ENCODE measurements around the gene FAM229B.

FAM229B gene

GRCh38 chr6:112066606-112067005 lies 20.8 kb upstream of the FAM229B start:
- Histone ChIP-seq H3K27me3 (ENCODE audit: insufficient read depth, low read length, poor library complexity) (no peaks in the 10 kb centered on the region), H3K79me2 (ENCODE audit: control insufficient read depth, insufficient read depth, low read length) (no peaks in the 10 kb centered on the region), H3K9ac (ENCODE audit: low read length) (no peak overlapping the region), H4K8ac (ENCODE audit: low read depth, low read length) (no peak overlapping the region), H3K27ac (ENCODE audit: low read depth, low read length) (no peak overlapping the region), H3K4me3 (ENCODE audit: low read length) (no peak overlapping the region), H3K79me1 (ENCODE audit: low read length) (no peaks in the 10 kb centered on the region), H2AK5ac (ENCODE audit: low read length) (no peak overlapping the region), H3K36me3 (ENCODE audit: control insufficient read depth, insufficient read depth, low read length) (no peaks in the 10 kb centered on the region), H4K5ac (ENCODE audit: low read length) (no peak overlapping the region), H3K4ac (ENCODE audit: low read depth, low read length) (no peak overlapping the region), H3K56ac (ENCODE audit: low read length) (no peak overlapping the region), H3K4me1 (ENCODE audit: control insufficient read depth, low read depth, low read length) (no peaks in the 10 kb centered on the region), H3K4me2 (ENCODE audit: low read length) (no peak overlapping the region), H2BK120ac (ENCODE audit: low read depth, low read length) (no peak overlapping the region), H3K18ac (ENCODE audit: low read length) (no peak overlapping the region), H3K23ac (ENCODE audit: low read length) (no peak overlapping the region), H2BK5ac (ENCODE audit: low read length) (no peak overlapping the region), H2BK15ac (replicated peaks; ENCODE audit: low read depth) (no peak overlapping the region)
- DNase-seq: no peak
- WGBS (ENCODE audit: extremely low coverage, insufficient coverage, low lambda C conversion rate): no CpG with 5 or more reads among the region's 3 CpGs

- no peak overlapping the region for H2AK5ac ChIP-seq (ENCODE audit: low read length)
- H3K56ac ChIP-seq (ENCODE audit: low read length): no peak overlapping the region
- H3K18ac ChIP-seq (ENCODE audit: low read length): no peak overlapping the region
- no peak overlapping the region for H2BK120ac ChIP-seq (ENCODE audit: low read depth, low read length)
- H3K27me3 ChIP-seq (ENCODE audit: insufficient read depth, low read length, poor library complexity): no peaks in the 10 kb centered on the region
- H3K27ac ChIP-seq (ENCODE audit: low read depth, low read length): no peak overlapping the region
- H4K8ac ChIP-seq (ENCODE audit: low read depth, low read length): no peak overlapping the region
- no peaks in the 10 kb centered on the region for H3K36me3 ChIP-seq (ENCODE audit: control insufficient read depth, insufficient read depth, low read length)
- H3K4me2 ChIP-seq (ENCODE audit: low read length): no peak overlapping the region
- H3K79me1 ChIP-seq (ENCODE audit: low read length): no peaks in the 10 kb centered on the region
- DNase-seq: no peak
- H2BK15ac ChIP-seq (replicated peaks; ENCODE audit: low read depth): no peak overlapping the region
- no peaks in the 10 kb centered on the region for H3K79me2 ChIP-seq (ENCODE audit: control insufficient read depth, insufficient read depth, low read length)
- no peak overlapping the region for H2BK5ac ChIP-seq (ENCODE audit: low read length)
- H3K23ac ChIP-seq (ENCODE audit: low read length): no peak overlapping the region
- H3K4me1 ChIP-seq (ENCODE audit: control insufficient read depth, low read depth, low read length): no peaks in the 10 kb centered on the region
- H3K9ac ChIP-seq (ENCODE audit: low read length): no peak overlapping the region
- no peak overlapping the region for H3K4ac ChIP-seq (ENCODE audit: low read depth, low read length)
- no CpG with 5 or more reads among the region's 4 CpGs for WGBS (ENCODE audit: extremely low coverage, insufficient coverage, low lambda C conversion rate)
- no peak overlapping the region for H3K4me3 ChIP-seq (ENCODE audit: low read length)
- H4K5ac ChIP-seq (ENCODE audit: low read length): no peak overlapping the region
These were observed 5.8 kb upstream of the FAM229B start for GRCh38 chr6:112081569-112081968.

GRCh38 chr6:112085286-112086065 lies 1.9 kb upstream of the FAM229B start:
- no peaks in the 10 kb centered on the region for H3K4me1 ChIP-seq (ENCODE audit: control insufficient read depth, low read depth, low read length)
- no peaks in the 10 kb centered on the region for H3K79me1 ChIP-seq (ENCODE audit: low read length)
- H4K8ac ChIP-seq (ENCODE audit: low read depth, low read length): no peak overlapping the region
- no peak overlapping the region for H4K5ac ChIP-seq (ENCODE audit: low read length)
- no peak overlapping the region for H3K4ac ChIP-seq (ENCODE audit: low read depth, low read length)
- no peak overlapping the region for H2AK5ac ChIP-seq (ENCODE audit: low read length)
- no peak overlapping the region for H2BK15ac ChIP-seq (replicated peaks; ENCODE audit: low read depth)
- no peaks in the 10 kb centered on the region for H3K79me2 ChIP-seq (ENCODE audit: control insufficient read depth, insufficient read depth, low read length)
- no peak overlapping the region for H3K23ac ChIP-seq (ENCODE audit: low read length)
- H3K36me3 ChIP-seq (ENCODE audit: control insufficient read depth, insufficient read depth, low read length): no peaks in the 10 kb centered on the region
- H3K4me2 ChIP-seq (ENCODE audit: low read length): no peak overlapping the region
- H2BK5ac ChIP-seq (ENCODE audit: low read length): no peak overlapping the region
- H3K27me3 ChIP-seq (ENCODE audit: insufficient read depth, low read length, poor library complexity): no peaks in the 10 kb centered on the region
- WGBS (ENCODE audit: extremely low coverage, insufficient coverage, low lambda C conversion rate): no CpG with 5 or more reads among the region's 8 CpGs
- no peak overlapping the region for H2BK120ac ChIP-seq (ENCODE audit: low read depth, low read length)
- H3K56ac ChIP-seq (ENCODE audit: low read length): no peak overlapping the region
- no peak overlapping the region for H3K27ac ChIP-seq (ENCODE audit: low read depth, low read length)
- DNase-seq: no peak
- H3K18ac ChIP-seq (ENCODE audit: low read length): no peak overlapping the region
- no peak overlapping the region for H3K9ac ChIP-seq (ENCODE audit: low read length)
- H3K4me3 ChIP-seq (ENCODE audit: low read length): no peak overlapping the region

GRCh38 chr6:112086744-112087135 lies 651 bp upstream of the FAM229B start:
- peak overlapping the region; percentile 87 for H3K56ac ChIP-seq (ENCODE audit: low read length)
- H3K18ac ChIP-seq (ENCODE audit: low read length): no peak overlapping the region
- H3K4me1 ChIP-seq (ENCODE audit: control insufficient read depth, low read depth, low read length): no peaks in the 10 kb centered on the region
- no peak overlapping the region for H3K4ac ChIP-seq (ENCODE audit: low read depth, low read length)
- H3K9ac ChIP-seq (ENCODE audit: low read length): peak overlapping the region; percentile 77
- no peaks in the 10 kb centered on the region for H3K36me3 ChIP-seq (ENCODE audit: control insufficient read depth, insufficient read depth, low read length)
- peak; percentile 63 for DNase-seq
- H3K27me3 ChIP-seq (ENCODE audit: insufficient read depth, low read length, poor library complexity): no peaks in the 10 kb centered on the region
- no peak overlapping the region for H2BK120ac ChIP-seq (ENCODE audit: low read depth, low read length)
- no peaks in the 10 kb centered on the region for H3K79me2 ChIP-seq (ENCODE audit: control insufficient read depth, insufficient read depth, low read length)
- WGBS (ENCODE audit: extremely low coverage, insufficient coverage, low lambda C conversion rate): no CpG with 5 or more reads among the region's 8 CpGs
- H4K5ac ChIP-seq (ENCODE audit: low read length): no peak overlapping the region
- H3K4me2 ChIP-seq (ENCODE audit: low read length): peak overlapping the region; percentile 56
- no peak overlapping the region for H3K23ac ChIP-seq (ENCODE audit: low read length)
- no peak overlapping the region for H4K8ac ChIP-seq (ENCODE audit: low read depth, low read length)
- H2AK5ac ChIP-seq (ENCODE audit: low read length): no peak overlapping the region
- peak overlapping the region; percentile 43 for H2BK5ac ChIP-seq (ENCODE audit: low read length)
- H3K79me1 ChIP-seq (ENCODE audit: low read length): no peaks in the 10 kb centered on the region
- H3K27ac ChIP-seq (ENCODE audit: low read depth, low read length): peak overlapping the region; percentile 82
- H3K4me3 ChIP-seq (ENCODE audit: low read length): peak overlapping the region; percentile 77
- no peak overlapping the region for H2BK15ac ChIP-seq (replicated peaks; ENCODE audit: low read depth)

GRCh38 chr6:112087916-112088315 lies 525 bp downstream of the FAM229B start:
- H2AK5ac ChIP-seq (ENCODE audit: low read length): no peak overlapping the region
- H2BK15ac ChIP-seq (replicated peaks; ENCODE audit: low read depth): no peak overlapping the region
- no peak overlapping the region for H2BK5ac ChIP-seq (ENCODE audit: low read length)
- H3K27ac ChIP-seq (ENCODE audit: low read depth, low read length): no peak overlapping the region
- no peak overlapping the region for H4K5ac ChIP-seq (ENCODE audit: low read length)
- H3K4me2 ChIP-seq (ENCODE audit: low read length): peak overlapping the region; percentile 74
- no peaks in the 10 kb centered on the region for H3K79me2 ChIP-seq (ENCODE audit: control insufficient read depth, insufficient read depth, low read length)
- H3K23ac ChIP-seq (ENCODE audit: low read length): no peak overlapping the region
- no peak for DNase-seq
- H3K4me1 ChIP-seq (ENCODE audit: control insufficient read depth, low read depth, low read length): no peaks in the 10 kb centered on the region
- no peak overlapping the region for H3K18ac ChIP-seq (ENCODE audit: low read length)
- H3K9ac ChIP-seq (ENCODE audit: low read length): peak overlapping the region; percentile 48
- no CpG with 5 or more reads among the region's 7 CpGs for WGBS (ENCODE audit: extremely low coverage, insufficient coverage, low lambda C conversion rate)
- H3K4ac ChIP-seq (ENCODE audit: low read depth, low read length): no peak overlapping the region
- H2BK120ac ChIP-seq (ENCODE audit: low read depth, low read length): no peak overlapping the region
- H3K27me3 ChIP-seq (ENCODE audit: insufficient read depth, low read length, poor library complexity): no peaks in the 10 kb centered on the region
- no peaks in the 10 kb centered on the region for H3K36me3 ChIP-seq (ENCODE audit: control insufficient read depth, insufficient read depth, low read length)
- H4K8ac ChIP-seq (ENCODE audit: low read depth, low read length): no peak overlapping the region
- H3K4me3 ChIP-seq (ENCODE audit: low read length): peak overlapping the region; percentile 68
- peak overlapping the region; percentile 29 for H3K56ac ChIP-seq (ENCODE audit: low read length)
- H3K79me1 ChIP-seq (ENCODE audit: low read length): no peaks in the 10 kb centered on the region

- Histone ChIP-seq H2BK15ac (replicated peaks; ENCODE audit: low read depth) (no peak overlapping the region), H2BK120ac (ENCODE audit: low read depth, low read length) (no peak overlapping the region), H3K27me3 (ENCODE audit: insufficient read depth, low read length, poor library complexity) (no peaks in the 10 kb centered on the region), H3K9ac (ENCODE audit: low read length) (no peak overlapping the region), H3K27ac (ENCODE audit: low read depth, low read length) (no peak overlapping the region), H3K4ac (ENCODE audit: low read depth, low read length) (no peak overlapping the region), H2AK5ac (ENCODE audit: low read length) (no peak overlapping the region), H4K8ac (ENCODE audit: low read depth, low read length) (no peak overlapping the region), H3K79me2 (ENCODE audit: control insufficient read depth, insufficient read depth, low read length) (no peaks in the 10 kb centered on the region), H3K23ac (ENCODE audit: low read length) (no peak overlapping the region), H3K4me3 (ENCODE audit: low read length) (no peak overlapping the region), H3K36me3 (ENCODE audit: control insufficient read depth, insufficient read depth, low read length) (no peaks in the 10 kb centered on the region), H3K4me2 (ENCODE audit: low read length) (no peak overlapping the region), H2BK5ac (ENCODE audit: low read length) (no peak overlapping the region), H3K4me1 (ENCODE audit: control insufficient read depth, low read depth, low read length) (no peaks in the 10 kb centered on the region), H3K79me1 (ENCODE audit: low read length) (no peaks in the 10 kb centered on the region), H3K56ac (ENCODE audit: low read length) (no peak overlapping the region), H3K18ac (ENCODE audit: low read length) (no peak overlapping the region), H4K5ac (ENCODE audit: low read length) (no peak overlapping the region)
- DNase-seq: no peak
- WGBS (ENCODE audit: extremely low coverage, insufficient coverage, low lambda C conversion rate): no CpG with 5 or more reads among the region's 2 CpGs
These were observed 9.5 kb downstream of the FAM229B start for GRCh38 chr6:112096901-112097300.
